ENCODE data around the gene PMS1. TPM values are rescaled to one million over a fixed set of nuclear protein-coding genes. Genes with fewer than 3 reads are reported as not detected.

PMS1 gene
- total and polyA plus RNA-seq, 9 of the 15 experiments (the other 6 are each of a cell fraction or from before 2014, with no cell fraction given), result 14.5 to 29.8 (median 24.7) TPM

DNA sequence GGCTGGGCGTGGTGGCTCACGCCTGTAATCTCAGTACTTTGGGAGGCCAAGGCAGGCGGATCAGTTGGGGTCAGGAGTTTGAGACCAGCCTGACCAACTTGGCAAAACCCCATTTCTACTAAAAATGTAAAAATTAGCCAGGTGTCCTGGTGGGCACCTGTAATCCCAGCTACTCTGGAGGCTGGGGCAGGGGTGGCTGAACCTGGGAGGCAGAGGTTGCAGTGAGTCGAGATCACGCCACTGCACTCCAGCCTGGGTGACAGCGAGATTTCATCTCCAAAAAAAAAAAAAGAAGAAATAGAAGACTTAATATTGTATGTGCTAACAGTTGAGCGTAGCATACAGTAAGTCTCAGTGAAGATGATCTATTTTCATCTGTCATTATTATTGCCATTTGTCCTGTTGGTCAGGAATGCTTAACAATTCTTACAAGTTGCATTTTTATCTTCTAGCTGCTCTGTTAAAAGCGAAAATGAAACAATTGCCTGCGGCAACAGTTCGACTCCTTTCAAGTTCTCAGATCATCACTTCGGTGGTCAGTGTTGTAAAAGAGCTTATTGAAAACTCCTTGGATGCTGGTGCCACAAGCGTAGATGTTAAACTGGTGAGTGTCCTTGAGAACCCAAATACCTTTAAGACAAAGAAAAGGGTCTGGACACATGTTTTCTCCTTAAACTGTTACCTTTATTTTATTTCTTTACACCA lies 7.2 kb downstream of the PMS1 start:
- Histone ChIP-seq H4K20me1 (replicated peaks; ENCODE audit: control insufficient read depth, insufficient read depth, low read length) (no peaks in the 10 kb centered on the region), H3K9ac (ENCODE audit: insufficient read depth in 1 of 2, low read depth in 2 of 2, low read length in 2 of 2) (no peak overlapping the region), H3K27ac (ENCODE audit: extremely low read depth, low read depth, low read length) (no peak overlapping the region), H3K79me2 (ENCODE audit: control insufficient read depth, insufficient read depth, low read length) (peaks cover 34% of the 10 kb centered on the region), H2AFZ (ENCODE audit: low read depth, low read length) (no peak overlapping the region), H3K9me1 (ENCODE audit: control insufficient read depth, insufficient read depth, low read length) (no peaks in the 10 kb centered on the region), H3K4me3 (no peak overlapping the region), H3K36me3 (ENCODE audit: control insufficient read depth, insufficient read depth, low read length) (peaks cover 71% of the 10 kb centered on the region), H3K4me1 (replicated peaks in 1 of 2; ENCODE audit: control insufficient read depth in 2 of 2, insufficient read depth in 2 of 2, low read length in 2 of 2) (no peaks in the 10 kb centered on the region), H3K4me2 (ENCODE audit: insufficient read depth, low read length) (no peak overlapping the region), H3K27me3 (ENCODE audit: control insufficient read depth in 2 of 2, insufficient read depth in 2 of 2, low read length in 2 of 2) (no peaks in the 10 kb centered on the region), H3K9me3 (replicated peaks; ENCODE audit: control insufficient read depth, insufficient read depth, low read depth, low read length) (no peaks in the 10 kb centered on the region)
- ATAC-seq, result no peak
- intact Hi-C loops (cut with micrococcal nuclease) (no loop called here), in situ Hi-C loops (cut with MboI) (no loop called here)
- CTCF ChIA-PET (ENCODE audit: low intra/inter-chr PET ratio), result no interaction called here
- no TSS peak for BruUV-seq (replicated peaks)
- POLR2A ChIA-PET, result interaction anchor here (0.5 to 0.6 kb wide), 2 partner anchors 132 to 427 kb away, joined by 3 to 4 read pairs; no protein-coding TSS in a partner anchor
- no peak for FAIRE-seq
- WGBS (ENCODE audit: insufficient coverage, low coverage, missing lambda C conversion rate), result 93% methylated on average over 8 of the region's 12 CpGs
- TF ChIP-seq ZBTB1 (CRISPR knock-in tag; IDR thresholded peaks at IDR 0.05; ENCODE audit: borderline replicate concordance, low read depth) (no peak), TCF7L2 (IDR thresholded peaks at IDR 0.05; ENCODE audit: low read depth, low read length) (no peak), ZNF583 (CRISPR knock-in tag; IDR thresholded peaks at IDR 0.05) (no peak)
- no peak for DNase-seq (ENCODE audit: extremely low read depth in 1 of 4, low spot score in 3 of 4)

DNA sequence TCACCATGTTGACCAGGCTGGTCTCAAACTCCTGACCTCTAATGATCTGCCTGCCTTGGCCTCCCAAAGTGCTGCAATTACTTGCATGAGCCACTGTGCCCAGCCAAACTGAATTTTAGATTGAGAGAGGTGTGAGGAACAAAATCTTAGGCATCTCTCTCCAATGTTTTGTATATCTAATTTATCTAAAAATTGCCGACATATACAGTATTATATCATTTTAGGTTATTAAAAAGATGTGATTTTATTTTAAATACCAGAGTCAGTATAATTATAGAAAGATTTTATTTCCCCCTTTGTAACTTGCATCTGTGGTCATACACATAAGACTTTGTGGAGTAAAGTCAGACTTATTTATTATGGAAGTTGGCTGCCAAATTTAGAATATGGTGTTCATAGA lies 10.1 kb downstream of the PMS1 start:
- FAIRE-seq, result no peak
- 100% methylated on average over 1 of the region's 1 CpG for WGBS (ENCODE audit: insufficient coverage, low coverage, missing lambda C conversion rate)
- no peaks in the 10 kb centered on the region for H4K20me1 ChIP-seq (replicated peaks; ENCODE audit: control insufficient read depth, insufficient read depth, low read length)
- no TSS peak for BruUV-seq (replicated peaks)
- in situ Hi-C loops (cut with MboI), result no loop called here
- H3K4me1 ChIP-seq (replicated peaks in 1 of 2; ENCODE audit: control insufficient read depth in 2 of 2, insufficient read depth in 2 of 2, low read length in 2 of 2), result no peaks in the 10 kb centered on the region
- TF ChIP-seq C11orf30 (IDR thresholded peaks at IDR 0.05; ENCODE audit: low read depth) (peak; percentile 40), ERF (CRISPR knock-in tag; IDR thresholded peaks at IDR 0.05) (no peak), MAFK (IDR thresholded peaks at IDR 0.05; ENCODE audit: low read length) (peak; percentile 46; the same call in 1 of the 2 replicates), MAFF (IDR thresholded peaks at IDR 0.05; ENCODE audit: low read length) (peak; percentile 7; the same call in 1 of the 2 replicates), ZNF316 (IDR thresholded peaks at IDR 0.05) (peak; percentile 69)
- TF ChIP-seq, protein P1, sequence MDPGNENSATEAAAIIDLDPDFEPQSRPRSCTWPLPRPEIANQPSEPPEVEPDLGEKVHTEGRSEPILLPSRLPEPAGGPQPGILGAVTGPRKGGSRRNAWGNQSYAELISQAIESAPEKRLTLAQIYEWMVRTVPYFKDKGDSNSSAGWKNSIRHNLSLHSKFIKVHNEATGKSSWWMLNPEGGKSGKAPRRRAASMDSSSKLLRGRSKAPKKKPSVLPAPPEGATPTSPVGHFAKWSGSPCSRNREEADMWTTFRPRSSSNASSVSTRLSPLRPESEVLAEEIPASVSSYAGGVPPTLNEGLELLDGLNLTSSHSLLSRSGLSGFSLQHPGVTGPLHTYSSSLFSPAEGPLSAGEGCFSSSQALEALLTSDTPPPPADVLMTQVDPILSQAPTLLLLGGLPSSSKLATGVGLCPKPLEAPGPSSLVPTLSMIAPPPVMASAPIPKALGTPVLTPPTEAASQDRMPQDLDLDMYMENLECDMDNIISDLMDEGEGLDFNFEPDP (CRISPR knock-in tag; IDR thresholded peaks at IDR 0.05), result no peak
- TF ChIP-seq, protein P2, sequence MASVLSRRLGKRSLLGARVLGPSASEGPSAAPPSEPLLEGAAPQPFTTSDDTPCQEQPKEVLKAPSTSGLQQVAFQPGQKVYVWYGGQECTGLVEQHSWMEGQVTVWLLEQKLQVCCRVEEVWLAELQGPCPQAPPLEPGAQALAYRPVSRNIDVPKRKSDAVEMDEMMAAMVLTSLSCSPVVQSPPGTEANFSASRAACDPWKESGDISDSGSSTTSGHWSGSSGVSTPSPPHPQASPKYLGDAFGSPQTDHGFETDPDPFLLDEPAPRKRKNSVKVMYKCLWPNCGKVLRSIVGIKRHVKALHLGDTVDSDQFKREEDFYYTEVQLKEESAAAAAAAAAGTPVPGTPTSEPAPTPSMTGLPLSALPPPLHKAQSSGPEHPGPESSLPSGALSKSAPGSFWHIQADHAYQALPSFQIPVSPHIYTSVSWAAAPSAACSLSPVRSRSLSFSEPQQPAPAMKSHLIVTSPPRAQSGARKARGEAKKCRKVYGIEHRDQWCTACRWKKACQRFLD (CRISPR knock-in tag; IDR thresholded peaks at IDR 0.05), result no peak
- H3K9ac ChIP-seq (ENCODE audit: insufficient read depth in 1 of 2, low read depth in 2 of 2, low read length in 2 of 2), result no peak overlapping the region
- H3K27ac ChIP-seq (ENCODE audit: extremely low read depth, low read depth, low read length), result no peak overlapping the region
- no peaks in the 10 kb centered on the region for H3K9me3 ChIP-seq (replicated peaks; ENCODE audit: control insufficient read depth, insufficient read depth, low read depth, low read length)
- peaks cover 10% of the 10 kb centered on the region; the same call in 2 of the 3 replicates for H3K79me2 ChIP-seq (ENCODE audit: control insufficient read depth, insufficient read depth, low read length)
- H2AFZ ChIP-seq (ENCODE audit: low read depth, low read length), result no peak overlapping the region
- DNase-seq (ENCODE audit: extremely low read depth in 1 of 4, low spot score in 3 of 4), result no peak
- no peak for ATAC-seq
- H3K9me1 ChIP-seq (ENCODE audit: control insufficient read depth, insufficient read depth, low read length), result no peaks in the 10 kb centered on the region
- H3K4me2 ChIP-seq (ENCODE audit: insufficient read depth, low read length), result no peak overlapping the region
- no peaks in the 10 kb centered on the region for H3K27me3 ChIP-seq (ENCODE audit: control insufficient read depth in 2 of 2, insufficient read depth in 2 of 2, low read length in 2 of 2)
- POLR2A ChIA-PET, result no interaction called here
- H3K4me3 ChIP-seq, result no peak overlapping the region
- CTCF ChIA-PET (ENCODE audit: low intra/inter-chr PET ratio), result interaction anchor here (0.6 kb wide), 1 partner anchor 716 kb away, joined by 10 read pairs; no protein-coding TSS in a partner anchor
- intact Hi-C loops (cut with micrococcal nuclease), result no loop called here
- peaks cover 69% of the 10 kb centered on the region for H3K36me3 ChIP-seq (ENCODE audit: control insufficient read depth, insufficient read depth, low read length)
